Activated T-cell treated with anti-CD3 and anti-CD28 coated beads, Interleukin-2, amount 50 U/mL, for 1 hour (primary cell): ENCODE data around the gene TAP1.
A peak's percentile ranks its signal among the peaks of the same experiment; 100 is the strongest.

Experiments used
- DNase-seq: peaks from one replicate; pipeline ENCODE4 v3.0.0-alpha.2; 2020

Gene TAP1

GRCh38 chr6:32796848-32797776, 56.4 kb downstream of the TAP1 start:
- DNase-seq: peak; percentile 86
